ENCODE results near the gene HSDL2. TPM values are rescaled to one million over a fixed set of nuclear protein-coding genes. Genes with fewer than 3 reads are reported as not detected.

HSDL2 gene
- total RNA-seq, 4 donors from 2014 or later = 72.9 to 112 (median 101) TPM

GRCh38 chr9:112496074-112496722, 116.3 kb downstream of the HSDL2 start:
- TF ChIP-seq CTCF (IDR thresholded peaks at IDR 0.05; ENCODE audit: low read depth) = no peak

- TF ChIP-seq CTCF (IDR thresholded peaks at IDR 0.05; ENCODE audit: low read depth) = no peak
Measured at GRCh38 chr9:112500842-112501241, 120.9 kb downstream of the HSDL2 start.

GRCh38 chr9:112501287-112501686, 121.4 kb downstream of the HSDL2 start:
- no peak for TF ChIP-seq CTCF (IDR thresholded peaks at IDR 0.05; ENCODE audit: low read depth)

- no peak for TF ChIP-seq CTCF (IDR thresholded peaks at IDR 0.05; ENCODE audit: low read depth)
Measured at GRCh38 chr9:112502175-112502946, 122.5 kb downstream of the HSDL2 start.

- no peak for TF ChIP-seq CTCF (IDR thresholded peaks at IDR 0.05; ENCODE audit: low read depth)
Measured at GRCh38 chr9:112503170-112503569, 123.3 kb downstream of the HSDL2 start.

- no peak for TF ChIP-seq CTCF (IDR thresholded peaks at IDR 0.05; ENCODE audit: low read depth)
Measured at GRCh38 chr9:112505086-112505485, 125.2 kb downstream of the HSDL2 start.

- no peak for TF ChIP-seq CTCF (IDR thresholded peaks at IDR 0.05; ENCODE audit: low read depth)
Measured at GRCh38 chr9:112505607-112506006, 125.7 kb downstream of the HSDL2 start.

Data from subcutaneous adipose tissue (tissue), 4 donors.